CD14-positive monocyte (primary cell): Measurements from ENCODE around the gene FARP1. TPM values are rescaled to one million over a fixed set of nuclear protein-coding genes. Genes with fewer than 3 reads are reported as not detected.

ENCODE experiments used
- DNase-seq, 3 donors: peaks; one replicate each; pipeline ENCODE4 v3.0.0-alpha.2; 2011 to 2022
- H2AFZ ChIP-seq: 2 replicates; pipeline ENCODE4 v1.6.0; 2012; ENCODE audit warnings: mild to moderate bottlenecking, low read depth, low read length, inconsistent platforms; ENCODE audit not compliant: insufficient read depth, poor library complexity, severe bottlenecking
- H3K27ac ChIP-seq, 2 donors: 1 replicate in 1 of 2; 2 replicates in 1 of 2; pipeline ENCODE4 v1.5.1; 2012 to 2013; ENCODE audit warnings: low read length in 2 of 2, control low read depth in 1 of 2, inconsistent platforms in 1 of 2, low read depth in 1 of 2, mild to moderate bottlenecking in 1 of 2
- H3K27me3 ChIP-seq, 2 donors: one replicate each; pipeline versions ENCODE4 v1.6.0 to v1.6.1; 2011 to 2013; ENCODE audit warnings: low read length in 2 of 2; ENCODE audit not compliant: control insufficient read depth in 2 of 2, insufficient read depth in 2 of 2
- H3K36me3 ChIP-seq, 2 donors: replicated peaks in 1 of 2; 1 replicate in 1 of 2; 2 replicates in 1 of 2; pipeline versions ENCODE4 v1.5.1 to v1.6.1; 2012 to 2013; ENCODE audit warnings: low read length in 2 of 2, control low read depth in 1 of 2, inconsistent platforms in 1 of 2, mild to moderate bottlenecking in 1 of 2; ENCODE audit not compliant: insufficient read depth in 2 of 2, control insufficient read depth in 1 of 2
- H3K4me1 ChIP-seq, 2 donors: 1 replicate in 1 of 2; 2 replicates in 1 of 2; pipeline versions ENCODE4 v1.5.1 to v1.6.1; 2012 to 2013; ENCODE audit warnings: low read length in 2 of 2, control low read depth in 1 of 2, inconsistent platforms in 1 of 2, mild to moderate bottlenecking in 1 of 2, moderate library complexity in 1 of 2; ENCODE audit not compliant: insufficient read depth in 2 of 2, control insufficient read depth in 1 of 2
- H3K4me2 ChIP-seq: replicated peaks from 2 replicates; pipeline ENCODE3; 2012; ENCODE audit warnings: low read length, moderate library complexity, mild to moderate bottlenecking; ENCODE audit not compliant: poor library complexity, severe bottlenecking; ENCODE audit errors: extremely low read depth
- H3K4me3 ChIP-seq, 3 experiments: fragments of 200-600 bp in 1 of 3; sonication (generic) in 1 of 3; replicated peaks in 1 of 3; 1 replicate in 2 of 3; 2 replicates in 1 of 3; pipeline ENCODE4 v1.5.1; 2011 to 2013; ENCODE audit warnings: low read length in 3 of 3, mild to moderate bottlenecking in 3 of 3, control low read depth in 2 of 3, low read depth in 2 of 3, inconsistent platforms in 1 of 3, moderate library complexity in 1 of 3
- H3K79me2 ChIP-seq: 2 replicates; pipeline ENCODE4 v1.6.0; 2012; ENCODE audit warnings: mild to moderate bottlenecking, control low read depth, inconsistent platforms, low read length, moderate library complexity; ENCODE audit not compliant: insufficient read depth
- H3K9ac ChIP-seq: 2 replicates; pipeline ENCODE4 v1.6.0; 2017; ENCODE audit warnings: low read length, mild to moderate bottlenecking; ENCODE audit not compliant: insufficient read depth, poor library complexity, severe bottlenecking
- H3K9me3 ChIP-seq, 2 donors: replicated peaks in 1 of 2; 1 replicate in 1 of 2; 2 replicates in 1 of 2; pipeline versions ENCODE4 v1.5.1 to v1.6.1; 2012 to 2013; ENCODE audit warnings: low read length in 2 of 2, control low read depth in 1 of 2; ENCODE audit not compliant: control insufficient read depth in 1 of 2, insufficient read depth in 1 of 2
- H4K20me1 ChIP-seq: 2 replicates; pipeline ENCODE4 v1.6.0; 2012; ENCODE audit warnings: mild to moderate bottlenecking, low read length, control low read depth, moderate library complexity; ENCODE audit not compliant: insufficient read depth
- H3K27ac Mint-ChIP-seq, 7 donors: one replicate each; pipeline ENCODE4 v1.8.0; 2020; ENCODE audit warnings: mild to moderate bottlenecking in 7 of 7, mixed read lengths in 7 of 7, moderate library complexity in 6 of 7, inconsistent platforms in 2 of 7
- H3K27me3 Mint-ChIP-seq, 3 donors: one replicate each; pipeline ENCODE4 v1.8.0; 2021 to 2022; ENCODE audit warnings: low read depth in 3 of 3, mild to moderate bottlenecking in 3 of 3, mixed read lengths in 3 of 3, moderate library complexity in 3 of 3, inconsistent platforms in 1 of 3
- H3K36me3 Mint-ChIP-seq, 2 donors: one replicate each; pipeline ENCODE4 v1.8.0; 2020; ENCODE audit warnings: mixed read lengths in 2 of 2, inconsistent platforms in 1 of 2, mild to moderate bottlenecking in 1 of 2
- H3K4me1 Mint-ChIP-seq: one replicate; pipeline ENCODE4 v1.8.0; 2020; ENCODE audit warnings: mild to moderate bottlenecking, mixed read lengths
- H3K4me3 Mint-ChIP-seq, 2 donors: one replicate each; pipeline ENCODE4 v1.8.0; 2020; ENCODE audit warnings: mild to moderate bottlenecking in 2 of 2, mixed read lengths in 2 of 2, moderate library complexity in 1 of 2
- H3K9me3 Mint-ChIP-seq, 7 donors: one replicate each; pipeline ENCODE4 v1.8.0; 2020 to 2022; ENCODE audit warnings: mixed read lengths in 7 of 7, mild to moderate bottlenecking in 6 of 7, moderate library complexity in 6 of 7, inconsistent platforms in 2 of 7
- CTCF ChIP-seq: fragments of 200-600 bp; IDR thresholded peaks from one replicate; pipeline ENCODE4 v1.8.0; 2022; ENCODE audit warnings: antibody characterized with exemption, mild to moderate bottlenecking
- WGBS: methylation state at CpG from one replicate; pipeline ENCODE4 v1.1.5; 2013; ENCODE audit warnings: missing lambda C conversion rate; ENCODE audit not compliant: insufficient coverage; 5-methylcytosine and 5-hydroxymethylcytosine counted together
- intact Hi-C, 2 donors: fragments of 100-400 bp; cut with micrococcal nuclease; formaldehyde crosslinking; loops; one replicate each; pipeline versions ENCODE4 v1.15.0 to v1.15.1; 2023
- polyA plus RNA-seq, 3 donors: library from polyadenylated mRNA; depleted of rRNA in 1 of 3; unstranded in 2 of 3; stranded (reverse) in 1 of 3; fragments of 300-500 nt in 2 of 3; fragments of >200 nt in 1 of 3; fragmentation: Illumina TruSeq in 2 of 3; gene quantifications; 1 replicate in 2 of 3; 2 replicates in 1 of 3; pipeline ENCODE4 v1.2.3, GENCODE V29; 2012 to 2021

Gene FARP1
- polyA plus RNA-seq, 3 donors: 0.01 to 0.16 (median 0.12) TPM

- peaks cover 6% of the 10 kb centered on the region for H3K4me1 Mint-ChIP-seq
- intact Hi-C loops: loop anchor here (5.0 to 10.0 kb wide), 3 partner anchors 206 to 399 kb away; no protein-coding TSS in a partner anchor
- H3K36me3 ChIP-seq: peaks cover 3 to 36% of the 10 kb centered on the region in 2 donors
Measured at GRCh38 chr13:98446234-98446621, 303.3 kb downstream of the FARP1 start.

GRCh38 chr13:98447130-98447529 lies 304.2 kb downstream of the FARP1 start:
- TF ChIP-seq CTCF: no peak
- no peak overlapping the region for H3K9ac ChIP-seq
- no peak overlapping the region for H2AFZ ChIP-seq
- intact Hi-C loops: loop anchor here (5.0 to 10.0 kb wide), 3 partner anchors 205 to 398 kb away; no protein-coding TSS in a partner anchor
- no peaks in the 10 kb centered on the region for H3K79me2 ChIP-seq
- Mint-ChIP-seq H3K4me3 (no peak overlapping the region), H3K27ac (peak overlapping the region in 4 of 7 donors; percentile 15 to 74 (median 49)), H3K4me1 (peaks cover 6% of the 10 kb centered on the region), H3K36me3 (peaks cover 39 to 42% of the 10 kb centered on the region in 2 donors), H3K9me3 (no peaks in the 10 kb centered on the region), H3K27me3 (peaks cover 0 to 5% (median 0%) of the 10 kb centered on the region in 3 donors)
- H3K27me3 ChIP-seq: no peaks in the 10 kb centered on the region
- peaks cover 9 to 45% of the 10 kb centered on the region in 2 donors for H3K36me3 ChIP-seq
- H3K27ac ChIP-seq: peak overlapping the region in 1 of 2 donors; percentile 1
- no peak overlapping the region for H3K4me3 ChIP-seq
- H4K20me1 ChIP-seq: peaks cover 42% of the 10 kb centered on the region
- WGBS: 92% methylated on average over 2 of the region's 5 CpGs
- no peak for DNase-seq
- peaks cover 4 to 5% of the 10 kb centered on the region in 2 donors for H3K4me1 ChIP-seq
- H3K4me2 ChIP-seq: no peak overlapping the region
- H3K9me3 ChIP-seq: no peaks in the 10 kb centered on the region

More at GRCh38 chr13:98446234-98446621, 303.3 kb downstream of the FARP1 start:
- no peaks in the 10 kb centered on the region for H3K9me3 Mint-ChIP-seq
- peaks cover 0 to 5% (median 0%) of the 10 kb centered on the region in 3 donors for H3K27me3 Mint-ChIP-seq
- Histone ChIP-seq H3K9ac (no peak overlapping the region), H3K9me3 (no peaks in the 10 kb centered on the region), H2AFZ (no peak overlapping the region), H4K20me1 (peaks cover 39% of the 10 kb centered on the region), H3K79me2 (no peaks in the 10 kb centered on the region), H3K4me3 (no peak overlapping the region), H3K4me2 (no peak overlapping the region), H3K27me3 (no peaks in the 10 kb centered on the region), H3K27ac (no peak overlapping the region), H3K4me1 (peaks cover 4 to 5% of the 10 kb centered on the region in 2 donors)
- whole genome bisulfite sequencing: 89% methylated on average over 11 of the region's 11 CpGs
- TF ChIP-seq CTCF: no peak
- peaks cover 30 to 33% of the 10 kb centered on the region in 2 donors for H3K36me3 Mint-ChIP-seq
- H3K4me3 Mint-ChIP-seq: no peak overlapping the region
- H3K27ac Mint-ChIP-seq: no peak overlapping the region
- DNase-seq: no peak
